Naive thymus-derived CD4-positive, alpha-beta T cell (primary cell): ENCODE measurements around the gene DDX42. TPM values are rescaled to one million over a fixed set of nuclear protein-coding genes. Genes with fewer than 3 reads are reported as not detected.

Source experiments
- ATAC-seq: fragments of 150-1000 bp; cut with Tn5 transposase; 2 replicates; pipeline ENCODE4 v1.10.0; 2021; ENCODE audit warnings: mild to moderate bottlenecking, moderate library complexity
- CTCF ChIA-PET: fragments of 350-600 bp; sonication (Branson Sonifier 250); formaldehyde crosslinking; loops from one replicate; lab custom pipeline; 2021; ENCODE audit warnings: antibody characterized with exemption; lab: Charles Lee
- POLR2A ChIA-PET: fragments of 350-600 bp; sonication (Branson Sonifier 250); formaldehyde crosslinking; loops from one replicate; lab custom pipeline; 2021; ENCODE audit warnings: antibody characterized with exemption, inconsistent platforms; lab: Charles Lee
- DNase-seq, 9 donors: peaks; one replicate each; pipeline versions ENCODE4 v3.0.0 to v3.0.0-alpha.2; 2020 to 2022; ENCODE audit warnings: mixed read lengths in 1 of 9
- H3K27ac ChIP-seq: one replicate; pipeline ENCODE4 v1.7.0; 2013; ENCODE audit warnings: mild to moderate bottlenecking, low read depth, low read length, moderate library complexity
- H3K27me3 ChIP-seq, 2 donors: one replicate each; pipeline ENCODE4 v1.7.0; 2013; ENCODE audit warnings: low read length in 2 of 2, mild to moderate bottlenecking in 2 of 2, moderate library complexity in 2 of 2; ENCODE audit not compliant: control insufficient read depth in 2 of 2, insufficient read depth in 2 of 2
- H3K36me3 ChIP-seq, 3 experiments: 1 replicate in 2 of 3; 2 replicates in 1 of 3; pipeline ENCODE4 v1.7.0; 2013; ENCODE audit warnings: low read length in 3 of 3, mild to moderate bottlenecking in 3 of 3, moderate library complexity in 1 of 3; ENCODE audit not compliant: insufficient read depth in 3 of 3, control insufficient read depth in 2 of 3
- H3K4me1 ChIP-seq, 2 donors: one replicate each; pipeline ENCODE4 v1.7.0; 2013; ENCODE audit warnings: low read length in 2 of 2, mild to moderate bottlenecking in 2 of 2, moderate library complexity in 1 of 2; ENCODE audit not compliant: control insufficient read depth in 2 of 2, insufficient read depth in 2 of 2
- H3K4me3 ChIP-seq: 2 replicates; pipeline ENCODE4 v1.7.0; 2013; ENCODE audit warnings: mild to moderate bottlenecking, low read length
- H3K9me3 ChIP-seq, 3 experiments: 1 replicate in 2 of 3; 2 replicates in 1 of 3; pipeline ENCODE4 v1.7.0; 2013; ENCODE audit warnings: low read length in 3 of 3; ENCODE audit not compliant: control insufficient read depth in 2 of 3
- H3K27ac Mint-ChIP-seq, 9 donors: one replicate each; pipeline ENCODE4 v1.8.0; 2020 to 2022; ENCODE audit warnings: mixed read lengths in 9 of 9, mild to moderate bottlenecking in 8 of 9, moderate library complexity in 5 of 9, inconsistent platforms in 2 of 9
- H3K27me3 Mint-ChIP-seq, 5 donors: one replicate each; pipeline ENCODE4 v1.8.0; 2021 to 2022; ENCODE audit warnings: mixed read lengths in 5 of 5, mild to moderate bottlenecking in 1 of 5
- H3K36me3 Mint-ChIP-seq, 5 donors: one replicate each; pipeline ENCODE4 v1.8.0; 2020 to 2022; ENCODE audit warnings: mixed read lengths in 5 of 5, mild to moderate bottlenecking in 3 of 5, inconsistent platforms in 1 of 5
- H3K4me1 Mint-ChIP-seq, 7 donors: one replicate each; pipeline ENCODE4 v1.8.0; 2020 to 2022; ENCODE audit warnings: mixed read lengths in 7 of 7, mild to moderate bottlenecking in 3 of 7, inconsistent platforms in 1 of 7
- H3K4me3 Mint-ChIP-seq, 10 donors: one replicate each; pipeline ENCODE4 v1.8.0; 2020 to 2022; ENCODE audit warnings: mild to moderate bottlenecking in 10 of 10, mixed read lengths in 10 of 10, moderate library complexity in 6 of 10, inconsistent platforms in 2 of 10
- H3K9me3 Mint-ChIP-seq, 11 donors: one replicate each; pipeline ENCODE4 v1.8.0; 2020 to 2022; ENCODE audit warnings: mixed read lengths in 11 of 11, mild to moderate bottlenecking in 4 of 11, inconsistent platforms in 1 of 11, moderate library complexity in 1 of 11
- intact Hi-C, 2 donors: fragments of 100-400 bp; cut with micrococcal nuclease; formaldehyde crosslinking; loops; one replicate each; pipeline ENCODE4 v1.15.1; 2023
- polyA plus RNA-seq, 2 donors: library from polyadenylated mRNA; unstranded; fragments of 300-500 nt; fragmentation: Illumina TruSeq; gene quantifications; one replicate each; pipeline ENCODE4 v1.2.3, GENCODE V29; 2021
- total RNA-seq, 6 experiments: library from RNA in 5 of 6; stranded (reverse) in 5 of 6; gene quantifications; 1 replicate in 5 of 6; 2 replicates in 1 of 6; pipeline ENCODE4 v1.2.3 and lab custom pipeline; 2021 to 2026

The DDX42 gene
- total and polyA plus RNA-seq, 7 experiments from 2014 or later = 11.8 to 192 (median 117) TPM

- peak; percentile 83 for ATAC-seq
- Mint-ChIP-seq H3K27ac (peak overlapping the region; percentile 16 to 83 (median 76)), H3K9me3 (no peaks in the 10 kb centered on the region), H3K4me3 (peak overlapping the region; percentile 9 to 77 (median 62)), H3K27me3 (no peaks in the 10 kb centered on the region), H3K36me3 (peaks cover 14 to 38% (median 20%) of the 10 kb centered on the region in 5 donors), H3K4me1 (peaks cover 8 to 21% (median 18%) of the 10 kb centered on the region in 7 donors)
- POLR2A ChIA-PET = interaction anchor here (0.7 to 2.5 kb wide), 11 partner anchors 9 to 130 kb away, joined by 3 to 9 read pairs (median 6); partner anchors contain the start of genes CCDC47, DDX42 and STRADA
- Histone ChIP-seq H3K4me3 (no peak overlapping the region), H3K9me3 (no peaks in the 10 kb centered on the region), H3K27ac (peak overlapping the region; percentile 67), H3K36me3 (peaks cover 9 to 42% (median 14%) of the 10 kb centered on the region in 3 experiments), H3K4me1 (peaks cover 0 to 5% of the 10 kb centered on the region in 2 donors), H3K27me3 (no peaks in the 10 kb centered on the region)
- intact Hi-C loops = loop anchor here (1.0 kb wide), 2 partner anchors 10 to 11 kb away; partner anchors contain the start of gene STRADA (in 1 of the 2)
- CTCF ChIA-PET = no interaction called here
- peak in 7 of 9 donors; percentile 26 to 52 (median 43) for DNase-seq
Measured at GRCh38 chr17:63751806-63752205, 22.2 kb upstream of the DDX42 start.

DNA sequence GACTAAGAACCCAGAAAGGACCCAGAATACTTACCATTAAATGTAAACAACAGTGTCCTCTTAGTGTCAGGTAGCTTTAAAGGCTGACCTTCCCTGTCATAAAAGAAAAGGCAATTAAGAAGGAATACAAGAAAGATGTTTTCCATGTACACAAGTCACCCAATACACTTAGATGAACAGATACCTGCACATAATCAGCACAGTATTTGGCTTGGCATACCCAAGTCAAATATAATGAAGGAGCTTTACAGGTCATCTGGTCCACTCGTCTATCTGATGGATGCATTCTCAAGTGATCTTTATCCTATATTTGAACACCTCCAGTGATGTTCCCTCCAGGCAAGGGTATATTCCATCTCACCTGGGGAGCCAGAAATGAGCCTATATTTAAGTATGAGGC, 21.3 kb upstream of the DDX42 start:
- CTCF ChIA-PET = no interaction called here
- H3K9me3 Mint-ChIP-seq = no peaks in the 10 kb centered on the region
- peaks cover 9 to 44% (median 15%) of the 10 kb centered on the region in 3 experiments for H3K36me3 ChIP-seq

DNA sequence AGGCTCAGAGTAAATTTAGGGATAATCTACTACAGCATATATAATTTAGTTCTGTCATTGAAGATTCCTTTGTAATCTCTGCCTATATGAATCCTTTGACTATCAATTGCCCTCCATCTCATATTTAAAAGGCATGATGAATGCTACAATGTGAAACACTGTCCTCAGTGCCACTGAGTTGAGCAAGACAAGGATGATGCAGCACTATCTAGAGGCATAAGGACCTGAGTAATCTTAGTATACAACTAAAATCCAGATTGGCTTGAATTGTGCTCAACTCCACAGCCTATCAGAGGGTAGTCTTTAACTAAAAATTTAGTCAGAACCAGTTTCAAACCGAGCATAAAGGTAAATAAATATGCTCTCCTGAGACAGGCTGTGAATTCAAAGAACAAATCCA, 20.8 kb upstream of the DDX42 start:
- ChIA-PET POLR2A (interaction anchor here (0.7 to 2.3 kb wide), 8 partner anchors 11 to 57 kb away, joined by 3 to 9 read pairs (median 6); partner anchors contain the start of genes CCDC47, DDX42 and STRADA), CTCF (no interaction called here)
- ATAC-seq (peak; percentile 71), DNase-seq (no peak)
- Mint-ChIP-seq H3K36me3 (peaks cover 14 to 38% (median 20%) of the 10 kb centered on the region in 5 donors), H3K9me3 (no peaks in the 10 kb centered on the region), H3K4me1 (peaks cover 8 to 20% (median 18%) of the 10 kb centered on the region in 7 donors), H3K4me3 (no peak overlapping the region), H3K27ac (peak overlapping the region in 6 of 9 donors; percentile 15 to 83 (median 70)), H3K27me3 (no peaks in the 10 kb centered on the region)
- Histone ChIP-seq H3K27ac (no peak overlapping the region), H3K27me3 (no peaks in the 10 kb centered on the region), H3K9me3 (no peaks in the 10 kb centered on the region), H3K36me3 (peaks cover 9 to 49% (median 15%) of the 10 kb centered on the region in 3 experiments), H3K4me3 (no peak overlapping the region), H3K4me1 (peaks cover 0 to 5% of the 10 kb centered on the region in 2 donors)
- intact Hi-C loops = no loop called here

More for the DNA sequence above, 21.3 kb upstream of the DDX42 start:
- no peak overlapping the region for H3K4me3 ChIP-seq
- H3K27me3 Mint-ChIP-seq = no peaks in the 10 kb centered on the region
- H3K36me3 Mint-ChIP-seq = peaks cover 14 to 34% (median 20%) of the 10 kb centered on the region in 5 donors
- no peaks in the 10 kb centered on the region for H3K9me3 ChIP-seq
- no peak for ATAC-seq
- peak overlapping the region in 6 of 9 donors; percentile 15 to 83 (median 70) for H3K27ac Mint-ChIP-seq
- H3K27ac ChIP-seq = no peak overlapping the region
- no peak for DNase-seq
- no peak overlapping the region for H3K4me3 Mint-ChIP-seq
- POLR2A ChIA-PET = interaction anchor here (0.6 to 2.3 kb wide), 12 partner anchors 10 to 58 kb away, joined by 3 to 9 read pairs (median 4); partner anchors contain the start of genes CCDC47, DDX42 and STRADA
- peaks cover 8 to 20% (median 18%) of the 10 kb centered on the region in 7 donors for H3K4me1 Mint-ChIP-seq
- H3K4me1 ChIP-seq = peaks cover 0 to 5% of the 10 kb centered on the region in 2 donors
- intact Hi-C loops = loop anchor here (1.0 kb wide), 2 partner anchors 10 to 11 kb away; partner anchors contain the start of gene STRADA (in 1 of the 2)
- no peaks in the 10 kb centered on the region for H3K27me3 ChIP-seq

GRCh38 chr17:63754046-63754445, 19.9 kb upstream of the DDX42 start:
- ChIA-PET POLR2A (interaction anchor here (0.7 to 2.3 kb wide), 3 partner anchors 12 to 57 kb away, joined by 3 to 9 read pairs (median 7); no protein-coding TSS in a partner anchor), CTCF (no interaction called here)
- Histone ChIP-seq H3K4me1 (peaks cover 0 to 5% of the 10 kb centered on the region in 2 donors), H3K27ac (no peak overlapping the region), H3K9me3 (no peaks in the 10 kb centered on the region), H3K4me3 (no peak overlapping the region), H3K27me3 (no peaks in the 10 kb centered on the region), H3K36me3 (peaks cover 9 to 50% (median 15%) of the 10 kb centered on the region in 3 experiments)
- Mint-ChIP-seq H3K27me3 (no peaks in the 10 kb centered on the region), H3K4me1 (peaks cover 8 to 21% (median 19%) of the 10 kb centered on the region in 7 donors), H3K27ac (no peak overlapping the region), H3K9me3 (no peaks in the 10 kb centered on the region), H3K36me3 (peaks cover 14 to 38% (median 18%) of the 10 kb centered on the region in 5 donors), H3K4me3 (no peak overlapping the region)
- DNase-seq (no peak), ATAC-seq (no peak)
- intact Hi-C loops = no loop called here

GRCh38 chr17:63758428-63758827, 15.5 kb upstream of the DDX42 start:
- H3K4me3 Mint-ChIP-seq = no peak overlapping the region
- H3K9me3 ChIP-seq = no peaks in the 10 kb centered on the region
- H3K4me1 ChIP-seq = no peaks in the 10 kb centered on the region
- peaks cover 17 to 77% (median 23%) of the 10 kb centered on the region in 3 experiments for H3K36me3 ChIP-seq
- ChIA-PET POLR2A (interaction anchor here (1.3 to 1.4 kb wide), 2 partner anchors 60 to 63 kb away, joined by 3 to 8 read pairs; no protein-coding TSS in a partner anchor), CTCF (no interaction called here)
- no peak for DNase-seq
- H3K4me1 Mint-ChIP-seq = peaks cover 0 to 15% (median 0%) of the 10 kb centered on the region in 7 donors
- no peaks in the 10 kb centered on the region for H3K27me3 ChIP-seq
- intact Hi-C loops = no loop called here
- H3K4me3 ChIP-seq = no peak overlapping the region
- no peak overlapping the region for H3K27ac Mint-ChIP-seq
- H3K36me3 Mint-ChIP-seq = peaks cover 8 to 38% (median 15%) of the 10 kb centered on the region in 5 donors
- H3K27ac ChIP-seq = no peak overlapping the region
- no peak for ATAC-seq
- H3K9me3 Mint-ChIP-seq = no peaks in the 10 kb centered on the region
- no peaks in the 10 kb centered on the region for H3K27me3 Mint-ChIP-seq

DNA sequence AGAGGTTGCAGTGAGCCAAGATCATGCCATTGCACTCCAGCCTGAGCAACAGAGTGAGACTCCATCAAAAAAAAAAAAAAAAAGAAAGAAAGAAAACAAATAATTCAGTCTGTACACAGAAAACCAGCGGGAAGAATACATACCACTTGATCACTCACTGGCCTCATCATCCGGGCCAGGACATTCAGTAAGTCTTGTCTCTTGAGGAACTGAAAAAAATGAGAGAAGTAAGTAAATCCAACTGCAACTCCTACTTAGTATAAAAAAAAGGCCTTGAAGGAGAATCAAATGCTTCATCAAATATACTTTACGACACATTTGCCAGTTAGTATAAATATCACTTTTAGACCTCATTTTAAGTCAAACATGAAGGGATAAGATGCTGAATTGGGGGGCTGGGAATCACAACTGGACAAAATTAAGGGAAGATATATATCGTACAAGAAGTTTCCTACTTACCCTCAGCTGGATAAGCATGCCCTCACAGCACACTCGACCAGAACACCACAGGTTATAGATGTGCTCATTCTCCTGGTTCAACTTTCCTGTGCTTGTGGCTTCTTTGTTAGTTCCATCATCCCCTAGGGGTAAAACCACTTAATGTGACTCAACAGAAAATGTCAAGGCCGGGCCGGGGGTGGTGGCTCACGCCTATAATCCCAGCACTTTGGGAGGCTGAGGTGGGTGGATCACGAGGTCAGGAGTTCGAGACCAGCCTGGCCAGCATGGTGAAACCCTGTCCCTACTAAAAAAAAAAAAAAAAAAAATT, 13.0 kb upstream of the DDX42 start:
- Mint-ChIP-seq H3K36me3 (peaks cover 8 to 48% (median 20%) of the 10 kb centered on the region in 5 donors), H3K9me3 (no peaks in the 10 kb centered on the region), H3K4me1 (peaks cover 2 to 21% (median 7%) of the 10 kb centered on the region in 7 donors), H3K27ac (peak overlapping the region in 1 of 9 donors; percentile 46), H3K4me3 (no peak overlapping the region), H3K27me3 (no peaks in the 10 kb centered on the region)
- no peak for ATAC-seq
- CTCF ChIA-PET = interaction anchor here (0.7 to 0.8 kb wide), 2 partner anchors 50 to 57 kb away, joined by 3 to 5 read pairs; no protein-coding TSS in a partner anchor
- intact Hi-C loops = no loop called here
- DNase-seq = no peak
- no peaks in the 10 kb centered on the region for H3K4me1 ChIP-seq
- no peaks in the 10 kb centered on the region for H3K9me3 ChIP-seq
- peaks cover 18 to 73% (median 20%) of the 10 kb centered on the region in 3 experiments for H3K36me3 ChIP-seq
- H3K4me3 ChIP-seq = no peak overlapping the region
- POLR2A ChIA-PET = interaction anchor here (0.7 to 1.6 kb wide), 6 partner anchors 11 to 588 kb away, joined by 3 to 6 read pairs (median 4); partner anchors contain the start of gene CCDC47
- H3K27me3 ChIP-seq = no peaks in the 10 kb centered on the region
- H3K27ac ChIP-seq = no peak overlapping the region
